GM12874 (cell line): ENCODE results near the gene HOXA6.

Experiments
- TF ChIP-seq, protein P1 (sequence below): IDR thresholded peaks from 2 replicates; pipeline ENCODE4 v1.5.1; 2011; ENCODE audit warnings: low read depth, mild to moderate bottlenecking, control low read depth, low read length, moderate library complexity; ENCODE audit not compliant: insufficient read depth

The HOXA6 gene

DNA sequence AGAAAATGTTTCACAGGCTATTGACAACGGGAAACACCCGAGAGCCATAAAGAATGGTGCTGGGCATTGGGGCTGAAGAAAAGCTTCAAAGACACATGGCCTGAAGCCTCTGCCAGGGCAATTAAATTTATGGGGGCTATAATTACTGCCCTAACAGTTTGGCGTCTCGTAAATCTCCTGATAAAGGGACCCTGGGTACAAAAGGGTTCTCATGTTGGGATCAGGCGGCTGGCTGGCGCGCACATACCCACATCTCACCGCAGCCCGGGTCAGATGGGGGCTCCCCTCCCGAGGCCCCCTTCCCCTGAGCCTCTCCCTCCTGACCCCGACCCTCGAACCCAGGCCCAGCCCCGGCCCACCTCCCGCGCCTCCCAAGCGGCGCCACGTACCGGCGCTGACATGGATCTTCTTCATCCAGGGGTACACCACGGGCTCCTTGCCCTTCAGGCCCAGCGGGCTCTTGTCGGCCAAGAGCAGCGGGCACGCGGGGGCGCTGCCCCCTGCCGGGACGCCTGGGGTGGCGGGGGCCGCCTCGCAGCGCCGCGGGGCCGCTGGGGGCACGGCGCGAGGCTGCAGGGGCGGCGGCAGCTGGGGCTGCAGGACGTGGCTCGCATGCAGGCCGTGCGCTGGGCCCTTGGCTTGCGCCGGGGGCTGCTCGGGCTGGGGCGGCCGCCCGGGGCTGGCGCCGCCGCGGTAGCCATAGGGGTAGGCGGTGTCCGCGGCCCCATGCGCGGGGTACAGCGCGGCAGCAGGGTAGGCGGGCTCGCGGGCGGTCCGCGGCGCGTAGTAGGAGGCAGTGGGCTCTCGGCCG lies 17.6 kb downstream of the HOXA6 start:
- TF ChIP-seq, protein P1, sequence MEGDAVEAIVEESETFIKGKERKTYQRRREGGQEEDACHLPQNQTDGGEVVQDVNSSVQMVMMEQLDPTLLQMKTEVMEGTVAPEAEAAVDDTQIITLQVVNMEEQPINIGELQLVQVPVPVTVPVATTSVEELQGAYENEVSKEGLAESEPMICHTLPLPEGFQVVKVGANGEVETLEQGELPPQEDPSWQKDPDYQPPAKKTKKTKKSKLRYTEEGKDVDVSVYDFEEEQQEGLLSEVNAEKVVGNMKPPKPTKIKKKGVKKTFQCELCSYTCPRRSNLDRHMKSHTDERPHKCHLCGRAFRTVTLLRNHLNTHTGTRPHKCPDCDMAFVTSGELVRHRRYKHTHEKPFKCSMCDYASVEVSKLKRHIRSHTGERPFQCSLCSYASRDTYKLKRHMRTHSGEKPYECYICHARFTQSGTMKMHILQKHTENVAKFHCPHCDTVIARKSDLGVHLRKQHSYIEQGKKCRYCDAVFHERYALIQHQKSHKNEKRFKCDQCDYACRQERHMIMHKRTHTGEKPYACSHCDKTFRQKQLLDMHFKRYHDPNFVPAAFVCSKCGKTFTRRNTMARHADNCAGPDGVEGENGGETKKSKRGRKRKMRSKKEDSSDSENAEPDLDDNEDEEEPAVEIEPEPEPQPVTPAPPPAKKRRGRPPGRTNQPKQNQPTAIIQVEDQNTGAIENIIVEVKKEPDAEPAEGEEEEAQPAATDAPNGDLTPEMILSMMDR: no peak

DNA sequence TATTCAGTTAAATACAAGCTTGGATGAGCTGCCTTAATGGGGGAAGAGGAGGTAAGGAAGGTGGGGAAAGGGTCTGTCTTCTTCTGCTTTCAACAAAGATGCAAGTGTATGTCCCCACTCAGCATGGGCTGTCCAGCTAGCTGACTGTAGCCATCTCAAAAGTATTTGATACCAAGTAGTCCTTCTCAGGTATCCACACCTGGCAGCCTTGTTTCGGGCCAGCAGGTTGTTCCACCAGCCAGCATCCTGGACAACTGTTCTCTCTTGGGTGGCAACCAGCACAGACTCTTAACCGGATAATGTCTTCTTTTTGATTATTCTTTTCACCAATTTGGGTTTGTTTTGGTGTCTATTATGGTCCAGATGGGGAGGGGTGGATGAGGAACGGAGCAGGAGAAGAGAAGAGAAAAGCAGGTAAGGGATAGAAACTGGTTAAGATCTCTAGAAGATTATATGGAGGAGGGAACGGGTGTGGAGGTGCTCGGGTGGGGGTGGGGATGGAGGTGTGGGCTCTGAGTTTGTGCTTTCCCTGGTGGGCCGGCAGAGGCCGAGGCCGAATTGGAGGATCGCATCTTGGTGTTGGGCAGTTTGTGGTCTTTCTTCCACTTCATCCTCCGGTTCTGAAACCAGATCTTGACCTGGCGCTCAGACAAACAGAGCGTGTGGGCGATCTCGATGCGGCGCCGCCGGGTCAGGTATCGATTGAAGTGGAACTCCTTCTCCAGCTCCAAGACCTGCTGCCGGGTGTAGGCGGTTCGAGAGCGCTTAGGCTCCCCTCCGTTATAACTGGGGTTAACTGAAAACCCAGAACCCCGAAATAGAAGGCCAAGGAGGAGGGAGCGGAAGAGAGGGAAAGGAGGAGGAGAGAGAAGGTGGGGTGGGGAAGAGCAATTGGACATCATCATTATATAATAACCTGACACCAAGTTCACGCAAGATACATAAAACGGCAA lies 18.5 kb downstream of the HOXA6 start:
- TF ChIP-seq, protein P1: no peak

DNA sequence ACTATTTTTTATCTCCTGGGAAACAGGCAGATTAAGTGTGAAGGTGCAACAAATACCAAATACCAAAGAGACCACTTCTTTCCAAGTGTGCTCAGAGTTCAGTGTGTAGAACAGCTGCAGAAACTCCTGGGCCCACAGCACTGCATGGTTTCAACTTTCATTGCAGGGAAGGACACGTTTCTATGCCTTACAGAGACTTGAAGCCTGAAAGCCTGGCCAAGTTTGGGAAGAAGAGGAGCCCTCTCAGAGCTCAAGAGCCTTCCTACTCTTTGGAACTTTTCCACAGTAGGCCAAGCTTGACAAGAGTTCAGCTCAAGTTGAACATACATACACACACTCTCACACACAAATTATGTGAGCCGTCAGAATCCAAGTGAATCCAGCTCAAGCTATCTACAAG lies 19.5 kb downstream of the HOXA6 start:
- TF ChIP-seq, protein P1: no peak

DNA sequence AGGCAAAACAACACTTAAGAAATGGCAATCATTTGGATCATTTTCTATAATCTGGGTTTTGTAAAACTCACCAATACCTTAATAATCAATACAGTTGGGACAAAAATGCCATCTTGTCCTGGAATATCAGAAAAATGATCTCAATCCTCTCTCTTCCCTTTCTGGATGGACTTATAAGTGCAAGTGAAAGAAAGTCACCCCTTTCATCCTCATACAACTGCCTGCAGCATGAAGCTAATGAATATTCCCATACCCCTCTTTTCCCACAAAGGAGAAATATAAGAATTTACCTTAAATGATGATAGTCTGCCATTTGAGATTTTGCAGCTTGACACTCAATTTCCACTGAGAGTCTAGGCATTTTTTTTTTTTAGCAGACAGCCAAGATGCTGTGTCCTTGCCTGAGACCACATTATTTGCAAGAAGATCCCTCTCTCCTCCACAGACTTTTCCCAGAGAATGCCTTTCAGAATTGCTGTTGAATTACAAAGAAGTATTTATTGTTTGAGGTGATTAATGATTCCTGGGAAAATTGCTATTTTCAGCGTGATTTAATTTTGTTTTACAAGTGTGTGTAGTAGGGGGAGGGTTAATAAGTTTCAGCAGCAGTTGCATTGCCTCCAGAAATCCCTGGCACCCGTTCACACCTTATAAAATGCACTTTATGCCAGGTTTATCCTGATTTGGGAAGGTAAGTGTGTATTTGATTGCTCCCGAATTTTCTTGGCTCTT lies 20.8 kb downstream of the HOXA6 start:
- TF ChIP-seq, protein P1: no peak

DNA sequence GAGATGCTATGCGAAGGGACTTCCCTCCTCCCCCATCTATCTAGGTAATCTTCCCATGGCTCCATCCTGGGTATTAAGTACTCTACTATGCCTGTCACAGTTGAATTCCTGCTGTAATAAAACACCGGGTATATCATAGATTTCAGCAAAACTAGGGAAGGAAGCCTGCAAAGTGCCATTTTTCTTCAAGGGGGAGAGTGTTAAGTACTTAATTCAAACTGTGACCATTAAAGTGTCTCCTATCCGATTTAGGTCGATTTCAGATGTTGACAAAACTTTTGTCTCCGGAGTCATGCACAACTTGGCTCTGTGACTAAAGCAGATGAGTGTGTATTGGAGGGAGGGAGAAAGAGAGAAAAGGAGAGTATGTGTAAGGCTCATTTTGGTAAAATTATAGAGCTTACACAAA lies 21.6 kb downstream of the HOXA6 start:
- TF ChIP-seq, protein P1: no peak

DNA sequence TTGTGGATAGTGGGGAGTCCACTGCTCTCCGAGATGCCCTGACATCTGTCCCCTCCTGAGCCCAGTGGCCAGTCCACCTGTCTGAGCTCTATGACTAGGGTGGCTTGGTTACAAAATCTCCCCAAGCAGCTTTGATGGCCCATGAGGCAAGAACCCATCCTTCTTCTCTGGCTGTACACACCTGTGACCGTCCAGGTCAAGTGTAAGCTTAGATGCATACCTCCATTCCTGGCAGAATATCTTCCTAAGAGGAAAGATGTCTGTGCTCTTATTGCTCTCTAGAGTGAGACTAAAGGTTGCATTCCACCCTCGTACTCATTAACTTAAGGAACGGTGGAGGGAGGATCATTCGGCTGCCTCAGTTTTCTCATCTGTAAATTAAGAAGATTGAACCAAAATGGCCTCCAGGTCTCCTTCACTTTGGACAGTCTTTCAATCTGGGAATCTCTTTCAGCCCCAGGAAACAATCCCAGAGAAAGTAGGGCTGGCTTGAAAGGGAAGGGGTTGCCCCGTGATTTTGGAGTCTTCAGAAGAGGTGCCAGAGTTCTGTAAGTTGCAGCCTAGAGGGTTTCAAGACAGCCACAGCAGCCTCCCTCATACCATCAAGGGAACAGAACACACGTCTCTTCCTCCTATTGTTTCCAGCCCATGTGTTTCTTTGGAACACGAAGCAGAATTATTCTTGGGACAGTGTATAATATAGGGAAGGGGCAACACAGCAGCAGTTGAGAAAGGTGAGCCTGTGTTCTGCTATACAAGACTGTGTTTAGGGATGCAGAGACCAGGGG lies 22.5 kb downstream of the HOXA6 start:
- TF ChIP-seq, protein P1: no peak
